ENCODE data around the gene TSEN2.

TSEN2 gene

GRCh38 chr3:12579456-12579855 is 95.2 kb downstream of the TSEN2 start:
- ChIA-PET CTCF (interaction anchor here (1.5 kb wide), 1 partner anchor 10 kb away, joined by 4 read pairs; no protein-coding TSS in a partner anchor), POLR2A (no interaction called here)
- TF ChIP-seq CTCF (IDR thresholded peaks at IDR 0.05; ENCODE audit: control extremely low read depth, extremely low read depth, low read depth, missing control alignments): no peak
- DNase-seq (ENCODE audit: extremely low spot score): no peak

- TF ChIP-seq CTCF (IDR thresholded peaks at IDR 0.05; ENCODE audit: control extremely low read depth, extremely low read depth, low read depth, missing control alignments): no peak
- CTCF ChIA-PET: no interaction called here
- DNase-seq (ENCODE audit: extremely low spot score): no peak
- POLR2A ChIA-PET: no interaction called here
Observed at GRCh38 chr3:12579905-12580304, 95.6 kb downstream of the TSEN2 start.

- DNase-seq (ENCODE audit: extremely low spot score): no peak
- CTCF ChIA-PET: interaction anchor here (1.4 to 1.9 kb wide), 2 partner anchors 15 to 46 kb away, joined by 3 to 5 read pairs; no protein-coding TSS in a partner anchor
- POLR2A ChIA-PET: interaction anchor here (1.1 kb wide), 1 partner anchor 20 kb away, joined by 4 read pairs; no protein-coding TSS in a partner anchor
- no peak for TF ChIP-seq CTCF (IDR thresholded peaks at IDR 0.05; ENCODE audit: control extremely low read depth, extremely low read depth, low read depth, missing control alignments)
Observed at GRCh38 chr3:12582730-12583129, 98.5 kb downstream of the TSEN2 start.

Data from GM10248 (cell line).